ENCODE results near the gene XRCC6. TPM values are rescaled to one million over a fixed set of nuclear protein-coding genes. Genes with fewer than 3 reads are reported as not detected.

Gene XRCC6
- total and polyA plus RNA-seq, 2 of the 13 experiments (the other 11 are each of a cell fraction or from before 2014, with no cell fraction given) = 124 to 625 TPM

DNA sequence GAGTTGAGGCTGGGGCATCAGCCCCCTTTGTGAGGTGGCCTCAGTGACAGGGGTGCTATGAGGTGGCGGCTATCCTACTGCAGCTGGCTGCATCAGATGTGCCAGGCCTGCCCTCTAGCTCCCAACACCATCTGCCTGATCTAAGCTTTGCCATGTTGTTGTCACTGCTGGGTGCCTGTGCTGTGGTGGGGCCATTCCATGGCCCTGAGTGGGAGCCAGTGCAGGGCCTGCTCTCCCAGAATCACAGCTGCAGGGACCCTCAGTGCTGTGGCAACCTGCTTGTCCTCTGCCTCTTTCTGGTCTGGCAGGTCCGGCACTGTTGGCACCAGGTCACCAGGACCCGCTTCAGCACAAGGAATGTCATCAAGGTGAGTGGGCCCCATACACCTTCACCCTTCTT, 69.4 kb downstream of the XRCC6 start (continued):
- TF ChIP-seq, protein P1, sequence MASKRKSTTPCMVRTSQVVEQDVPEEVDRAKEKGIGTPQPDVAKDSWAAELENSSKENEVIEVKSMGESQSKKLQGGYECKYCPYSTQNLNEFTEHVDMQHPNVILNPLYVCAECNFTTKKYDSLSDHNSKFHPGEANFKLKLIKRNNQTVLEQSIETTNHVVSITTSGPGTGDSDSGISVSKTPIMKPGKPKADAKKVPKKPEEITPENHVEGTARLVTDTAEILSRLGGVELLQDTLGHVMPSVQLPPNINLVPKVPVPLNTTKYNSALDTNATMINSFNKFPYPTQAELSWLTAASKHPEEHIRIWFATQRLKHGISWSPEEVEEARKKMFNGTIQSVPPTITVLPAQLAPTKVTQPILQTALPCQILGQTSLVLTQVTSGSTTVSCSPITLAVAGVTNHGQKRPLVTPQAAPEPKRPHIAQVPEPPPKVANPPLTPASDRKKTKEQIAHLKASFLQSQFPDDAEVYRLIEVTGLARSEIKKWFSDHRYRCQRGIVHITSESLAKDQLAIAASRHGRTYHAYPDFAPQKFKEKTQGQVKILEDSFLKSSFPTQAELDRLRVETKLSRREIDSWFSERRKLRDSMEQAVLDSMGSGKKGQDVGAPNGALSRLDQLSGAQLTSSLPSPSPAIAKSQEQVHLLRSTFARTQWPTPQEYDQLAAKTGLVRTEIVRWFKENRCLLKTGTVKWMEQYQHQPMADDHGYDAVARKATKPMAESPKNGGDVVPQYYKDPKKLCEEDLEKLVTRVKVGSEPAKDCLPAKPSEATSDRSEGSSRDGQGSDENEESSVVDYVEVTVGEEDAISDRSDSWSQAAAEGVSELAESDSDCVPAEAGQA (IDR thresholded peaks at IDR 0.05; ENCODE audit: low read depth) = no peak
- TF ChIP-seq, protein P1 (CRISPR knock-in tag; IDR thresholded peaks at IDR 0.05; ENCODE audit: borderline replicate concordance) = no peak
- no peak for TF ChIP-seq EED (CRISPR knock-in tag; IDR thresholded peaks at IDR 0.05)
- TF ChIP-seq, protein P2, sequence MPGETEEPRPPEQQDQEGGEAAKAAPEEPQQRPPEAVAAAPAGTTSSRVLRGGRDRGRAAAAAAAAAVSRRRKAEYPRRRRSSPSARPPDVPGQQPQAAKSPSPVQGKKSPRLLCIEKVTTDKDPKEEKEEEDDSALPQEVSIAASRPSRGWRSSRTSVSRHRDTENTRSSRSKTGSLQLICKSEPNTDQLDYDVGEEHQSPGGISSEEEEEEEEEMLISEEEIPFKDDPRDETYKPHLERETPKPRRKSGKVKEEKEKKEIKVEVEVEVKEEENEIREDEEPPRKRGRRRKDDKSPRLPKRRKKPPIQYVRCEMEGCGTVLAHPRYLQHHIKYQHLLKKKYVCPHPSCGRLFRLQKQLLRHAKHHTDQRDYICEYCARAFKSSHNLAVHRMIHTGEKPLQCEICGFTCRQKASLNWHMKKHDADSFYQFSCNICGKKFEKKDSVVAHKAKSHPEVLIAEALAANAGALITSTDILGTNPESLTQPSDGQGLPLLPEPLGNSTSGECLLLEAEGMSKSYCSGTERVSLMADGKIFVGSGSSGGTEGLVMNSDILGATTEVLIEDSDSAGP (CRISPR knock-in tag; IDR thresholded peaks at IDR 0.05; ENCODE audit: borderline replicate concordance) = no peak
- TF ChIP-seq HDAC2 (CRISPR knock-in tag; IDR thresholded peaks at IDR 0.05) = no peak

DNA sequence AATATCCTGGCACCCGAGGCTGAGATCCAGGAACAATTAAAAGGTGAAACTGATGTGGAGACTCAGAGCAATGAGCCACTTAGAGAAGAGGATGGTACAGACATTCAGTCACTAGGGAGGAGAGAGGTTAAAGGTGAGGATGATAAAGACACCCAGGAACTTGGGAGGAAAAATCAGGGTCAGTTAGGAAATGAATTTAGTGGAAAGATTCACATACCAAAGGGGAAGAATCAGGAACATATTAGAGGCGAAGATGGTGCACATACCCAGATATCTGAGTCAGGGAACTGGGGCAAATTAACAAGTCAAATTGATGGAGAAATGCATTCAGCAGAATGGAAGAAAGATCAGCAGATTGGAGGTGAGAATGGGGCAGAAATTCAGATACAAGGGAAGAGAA, 74.1 kb downstream of the XRCC6 start:
- Histone ChIP-seq H3K4me2 (ENCODE audit: low read depth, low read length) (no peak overlapping the region), H3K36me3 (replicated peaks in 1 of 2; ENCODE audit: control insufficient read depth in 1 of 2, insufficient read depth in 2 of 2, low read length in 2 of 2) (no peaks in the 10 kb centered on the region; a peak in 1 of 5 replicates), H3K9ac (ENCODE audit: insufficient read depth, low read depth, low read length) (no peak overlapping the region), H3K79me2 (ENCODE audit: insufficient read depth, low read length) (no peaks in the 10 kb centered on the region), H3K9me3 (ENCODE audit: low read length) (no peaks in the 10 kb centered on the region), H3K4me1 (ENCODE audit: insufficient read depth, low read length) (peaks cover 16% of the 10 kb centered on the region), H3K27ac (ENCODE audit: extremely low read length, insufficient read depth, low read length) (no peak overlapping the region), H3K4me3 (replicated peaks in 1 of 3; ENCODE audit: insufficient read depth in 1 of 3, low read depth in 2 of 3, low read length in 3 of 3) (no peak overlapping the region), H4K20me1 (ENCODE audit: insufficient read depth, low read length) (no peaks in the 10 kb centered on the region), H2AFZ (ENCODE audit: low read length) (no peak overlapping the region), H3K27me3 (ENCODE audit: control insufficient read depth in 1 of 2, insufficient read depth in 2 of 2, low read length in 2 of 2) (no peaks in the 10 kb centered on the region)
- WGBS (ENCODE audit: low lambda C conversion rate) = 83% methylated on average over 2 of the region's 2 CpGs
- TF ChIP-seq ZNF234 (CRISPR knock-in tag; conservative IDR thresholded peaks at IDR 0.05) = no peak
- TF ChIP-seq, protein P3, sequence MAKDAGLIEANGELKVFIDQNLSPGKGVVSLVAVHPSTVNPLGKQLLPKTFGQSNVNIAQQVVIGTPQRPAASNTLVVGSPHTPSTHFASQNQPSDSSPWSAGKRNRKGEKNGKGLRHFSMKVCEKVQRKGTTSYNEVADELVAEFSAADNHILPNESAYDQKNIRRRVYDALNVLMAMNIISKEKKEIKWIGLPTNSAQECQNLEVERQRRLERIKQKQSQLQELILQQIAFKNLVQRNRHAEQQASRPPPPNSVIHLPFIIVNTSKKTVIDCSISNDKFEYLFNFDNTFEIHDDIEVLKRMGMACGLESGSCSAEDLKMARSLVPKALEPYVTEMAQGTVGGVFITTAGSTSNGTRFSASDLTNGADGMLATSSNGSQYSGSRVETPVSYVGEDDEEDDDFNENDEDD (CRISPR knock-in tag; IDR thresholded peaks at IDR 0.05; ENCODE audit: borderline replicate concordance) = no peak
- no peak for TF ChIP-seq NFIB (CRISPR knock-in tag; IDR thresholded peaks at IDR 0.05; ENCODE audit: borderline replicate concordance)
- FAIRE-seq (no peak), DNase-seq (ENCODE audit: low spot score) (no peak), ATAC-seq (no peak)
- CTCF ChIA-PET (ENCODE audit: low intra/inter-chr PET ratio, low total read pairs) = no interaction called here
- in situ Hi-C loops (cut with HindIII; ENCODE audit: extremely low pct_ligation_motif_present, low pct_unique_long_range_greater_than_20kb) = loop anchor here (5.0 kb wide), 1 partner anchor 247 kb away; no protein-coding TSS in a partner anchor
- intact Hi-C loops (cut with micrococcal nuclease; ENCODE audit: unreplicated experiment) = loop anchor here (5.0 to 10.0 kb wide), 2 partner anchors 162 to 420 kb away; no protein-coding TSS in a partner anchor
- POLR2A ChIA-PET = no interaction called here
- TSS peak; percentile 52 for BruUV-seq (replicated peaks)
